HG02840 (cell line): ENCODE measurements around the gene KCTD3.

Experiments
- ATAC-seq: cut with Tn5 transposase; IDR thresholded peaks from one replicate; pipeline ENCODE4 v1.9.1; 2021; ENCODE audit warnings: mild to moderate bottlenecking, moderate library complexity, moderate number of reproducible peaks; ENCODE audit not compliant: unreplicated experiment, low FRiP score

Gene KCTD3

GRCh38 chr1:215603319-215603718 is 36.2 kb downstream of the KCTD3 start:
- no peak for ATAC-seq

DNA sequence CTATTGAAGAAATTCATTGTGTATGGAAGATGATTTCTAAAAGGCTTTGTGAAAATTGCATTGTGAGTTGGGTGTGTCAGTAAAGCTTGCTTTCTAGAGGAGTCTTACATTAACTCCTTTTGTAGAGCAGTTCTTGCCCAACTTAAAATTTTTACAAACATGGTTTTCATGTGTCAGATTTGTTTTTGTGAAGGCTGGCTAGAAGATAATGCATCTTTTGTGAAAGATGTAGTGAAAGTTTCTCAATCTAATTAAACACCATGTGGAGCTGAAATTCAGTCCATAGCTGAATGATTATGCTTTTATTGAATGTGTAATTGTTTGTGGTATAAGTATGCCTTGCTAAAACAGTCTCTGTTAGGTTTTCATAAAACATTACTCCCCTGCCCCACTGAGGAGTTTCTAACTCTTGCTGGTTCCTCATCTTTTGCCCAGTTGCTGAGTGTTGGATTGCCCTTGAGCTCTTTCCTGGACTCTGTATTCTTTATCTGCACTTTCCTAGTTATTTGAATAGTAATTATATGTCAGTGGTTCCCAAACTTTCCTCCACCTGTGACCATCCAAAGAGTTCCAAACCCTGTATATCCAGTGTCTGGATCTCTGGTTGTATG is 38.0 kb downstream of the KCTD3 start:
- ATAC-seq: no peak

- ATAC-seq: no peak
Observed at GRCh38 chr1:215606036-215606435, 38.9 kb downstream of the KCTD3 start.

GRCh38 chr1:215606564-215607168 is 39.6 kb downstream of the KCTD3 start:
- ATAC-seq: no peak

GRCh38 chr1:215607412-215607811 is 40.3 kb downstream of the KCTD3 start:
- ATAC-seq: no peak

DNA sequence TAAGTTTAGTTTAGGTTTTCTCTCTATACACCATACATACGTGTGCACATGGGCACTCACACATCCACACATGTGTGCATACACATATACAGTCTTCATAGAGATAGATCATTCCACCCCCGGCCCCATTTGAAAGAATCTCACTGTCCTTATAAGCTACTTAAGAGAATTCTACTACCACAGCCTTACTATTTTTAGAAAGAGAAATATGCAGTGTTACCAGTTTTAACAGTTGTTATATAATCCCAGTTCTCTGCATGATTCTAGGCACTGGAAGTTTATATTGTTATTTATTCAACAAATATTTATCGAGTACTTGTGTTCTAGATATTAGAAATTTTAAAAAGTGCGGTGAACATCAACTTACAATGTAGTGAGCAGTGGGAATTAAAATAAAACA is 41.5 kb downstream of the KCTD3 start:
- ATAC-seq: no peak

DNA sequence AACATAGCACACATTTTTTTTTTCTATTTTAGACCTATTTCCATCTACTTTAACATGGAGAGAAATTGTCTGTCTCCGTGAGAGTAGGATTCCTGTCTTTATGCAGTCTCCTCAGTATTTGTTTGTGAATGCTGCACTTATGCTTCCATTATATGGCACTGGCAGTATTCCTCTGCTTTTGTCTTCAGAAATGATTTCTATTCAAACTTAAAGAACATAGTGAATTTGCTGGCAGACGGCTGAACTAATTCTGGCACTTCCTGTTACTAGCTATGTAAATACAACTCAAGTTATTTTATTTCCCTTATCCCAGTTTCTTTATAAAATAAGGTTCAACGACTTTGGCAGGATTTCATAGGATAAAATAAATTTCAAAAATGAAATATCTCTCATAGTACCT is 45.3 kb downstream of the KCTD3 start:
- ATAC-seq: no peak

- no peak for ATAC-seq
Observed at GRCh38 chr1:215617979-215618378, 50.9 kb downstream of the KCTD3 start.

DNA sequence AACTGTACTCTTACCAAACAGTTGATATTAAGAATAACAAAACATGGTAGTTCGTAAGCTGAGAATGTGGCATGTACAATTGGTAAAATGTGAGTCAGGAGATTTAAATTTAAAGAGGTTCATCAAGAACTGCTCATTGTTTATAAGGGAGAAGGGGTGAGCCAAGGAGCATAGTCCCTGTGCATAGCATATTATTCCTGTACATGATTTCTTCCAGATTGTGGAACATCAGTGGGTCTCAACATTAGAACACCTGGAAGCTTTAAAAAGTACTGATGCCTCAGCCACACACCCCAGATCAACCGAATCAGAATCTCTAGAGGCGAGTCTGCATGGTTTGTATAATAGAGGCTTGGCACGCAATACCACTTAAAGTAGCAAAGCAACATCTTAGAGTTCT is 56.1 kb downstream of the KCTD3 start:
- ATAC-seq: no peak

DNA sequence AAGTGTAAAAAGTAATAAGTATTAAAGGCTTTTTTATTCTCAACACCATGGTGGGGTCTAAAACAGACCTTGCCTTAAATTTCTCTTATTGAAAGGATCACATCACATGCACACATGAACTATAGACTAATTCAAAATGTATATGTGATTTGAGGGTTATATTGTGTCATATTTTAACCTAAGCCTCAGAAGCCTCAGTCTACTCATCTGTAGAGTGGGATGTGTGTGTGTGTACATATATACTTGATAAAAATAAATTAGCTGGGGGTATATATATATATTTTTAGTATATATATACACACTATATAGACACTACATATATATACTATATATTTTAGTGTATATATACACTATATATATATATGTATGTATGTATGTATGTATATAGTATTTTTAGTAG is 58.8 kb downstream of the KCTD3 start:
- no peak for ATAC-seq

- ATAC-seq: no peak
Observed at GRCh38 chr1:215631040-215631439, 63.9 kb downstream of the KCTD3 start.

GRCh38 chr1:215631489-215631888 is 64.4 kb downstream of the KCTD3 start:
- no peak for ATAC-seq

GRCh38 chr1:215635827-215636226 is 68.7 kb downstream of the KCTD3 start:
- no peak for ATAC-seq

DNA sequence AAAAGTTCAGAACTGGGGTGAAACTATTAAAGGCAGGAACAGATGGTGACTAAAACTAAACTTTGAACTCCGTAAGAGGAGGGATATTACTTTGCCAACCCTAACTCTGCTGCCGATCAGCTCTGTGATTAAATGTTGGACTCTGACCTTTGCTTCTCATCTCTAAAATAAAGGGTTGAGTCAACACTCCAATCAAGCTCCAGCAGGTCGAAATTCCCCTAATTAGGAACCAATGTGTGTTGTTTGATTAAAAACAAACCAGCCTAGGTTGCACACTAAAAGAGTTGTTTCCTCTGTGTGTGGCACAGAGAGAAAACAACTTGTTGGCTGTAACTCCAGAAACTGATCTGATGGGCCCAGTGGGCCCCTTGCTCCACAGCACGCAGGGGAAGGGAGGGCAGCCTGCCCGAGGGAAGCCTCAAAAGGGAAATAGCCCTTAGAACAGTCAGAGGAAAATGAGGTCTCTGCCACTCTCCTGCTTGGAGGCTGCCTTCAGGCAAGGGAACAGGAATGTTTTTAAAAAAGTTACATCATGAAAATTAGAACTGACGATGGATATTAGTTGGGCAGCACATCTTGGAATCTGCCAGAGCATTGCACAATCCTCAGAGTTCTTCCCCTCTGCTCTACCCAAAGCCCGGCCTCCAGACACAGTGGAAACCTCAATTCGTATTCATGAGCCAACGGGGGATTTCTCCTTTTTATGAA is 69.3 kb downstream of the KCTD3 start:
- no peak for ATAC-seq

- ATAC-seq: no peak
Observed at GRCh38 chr1:215637041-215637573, 70.0 kb downstream of the KCTD3 start.

GRCh38 chr1:215640429-215641148 is 73.5 kb downstream of the KCTD3 start:
- no peak for ATAC-seq

DNA sequence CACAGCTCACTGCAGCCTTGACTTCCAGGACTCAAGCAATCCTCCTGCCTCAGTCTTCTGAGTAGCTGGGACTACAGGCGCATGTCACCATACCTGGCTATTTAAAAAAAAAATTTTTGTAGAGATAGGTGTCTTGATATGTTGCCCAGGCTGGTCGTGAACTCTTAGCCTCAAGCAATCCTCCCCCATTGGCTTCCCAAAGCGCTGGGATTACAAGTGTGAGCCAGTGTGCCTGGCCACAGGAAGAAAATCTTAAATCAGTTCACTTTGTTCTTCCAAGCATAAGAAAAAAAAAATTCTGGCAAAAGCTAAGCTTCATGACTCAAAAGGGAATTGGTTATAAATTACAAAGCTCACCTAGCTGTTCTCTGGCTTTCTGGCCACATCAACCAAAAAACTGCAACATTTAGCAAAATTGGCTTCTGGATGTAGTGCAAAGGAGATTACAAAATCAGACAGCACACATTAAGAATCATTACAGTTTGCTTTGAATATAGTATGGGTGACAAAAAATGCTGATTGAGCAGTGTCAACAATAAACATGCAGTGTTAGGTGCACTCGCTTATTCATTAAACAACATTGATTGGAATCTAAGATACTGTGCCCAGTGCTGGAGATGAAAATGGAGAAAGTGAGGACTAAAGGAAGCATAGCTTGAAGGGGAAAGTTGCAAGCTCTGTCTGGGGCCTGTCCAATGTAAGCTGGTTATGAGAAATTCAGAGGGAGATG is 76.7 kb downstream of the KCTD3 start:
- no peak for ATAC-seq

GRCh38 chr1:215645182-215645581 is 78.1 kb downstream of the KCTD3 start:
- no peak for ATAC-seq

GRCh38 chr1:215645861-215646260 is 78.8 kb downstream of the KCTD3 start:
- ATAC-seq: no peak

GRCh38 chr1:215647738-215648137 is 80.6 kb downstream of the KCTD3 start:
- no peak for ATAC-seq
